Neural crest cell (in vitro differentiated cells): ENCODE measurements around the gene PANK4. TPM values are rescaled to one million over a fixed set of nuclear protein-coding genes. Genes with fewer than 3 reads are reported as not detected.
"Not testable (repeated sequence)": the region's sequence is repeated elsewhere in the genome, so short reads cannot be mapped to it uniquely, and the experiment has no call there.

Experiments used
- DNase-seq: peaks from one replicate; pipeline ENCODE4 v3.0.0; 2021; ENCODE audit warnings: low read depth, mixed read lengths, low spot score
- H3K27ac Mint-ChIP-seq: one replicate; pipeline ENCODE4 v1.8.0; 2021; ENCODE audit warnings: mild to moderate bottlenecking, mixed read lengths; ENCODE audit not compliant: unreplicated experiment
- H3K27me3 Mint-ChIP-seq: 2 replicates; pipeline ENCODE4 v1.8.0; 2021; ENCODE audit warnings: low read depth, mild to moderate bottlenecking, mixed read lengths
- H3K36me3 Mint-ChIP-seq: 2 replicates; pipeline ENCODE4 v1.8.0; 2021; ENCODE audit warnings: low read depth, mild to moderate bottlenecking, mixed read lengths
- H3K4me1 Mint-ChIP-seq: 2 replicates; pipeline ENCODE4 v1.8.0; 2021; ENCODE audit warnings: mixed read lengths
- H3K4me3 Mint-ChIP-seq: one replicate; pipeline ENCODE4 v1.8.0; 2021; ENCODE audit warnings: mild to moderate bottlenecking, mixed read lengths
- H3K9me3 Mint-ChIP-seq: 2 replicates; pipeline ENCODE4 v1.8.0; 2021; ENCODE audit warnings: mixed read lengths
- CTCF ChIP-seq: fragments of 200-600 bp; sonication (generic); conservative IDR thresholded peaks from 2 replicates; pipeline ENCODE4 v1.5.0; 2021; ENCODE audit warnings: antibody characterized with exemption, mild to moderate bottlenecking
- total RNA-seq: library from RNA; stranded (reverse); gene quantifications from 2 replicates; pipeline ENCODE4 v1.2.1, GENCODE V29; 2021

Gene PANK4
- total RNA-seq, 1 donor from 2014 or later, result 65.5 TPM

- Mint-ChIP-seq H3K9me3 (no peaks in the 10 kb centered on the region), H3K4me1 (peaks cover 16% of the 10 kb centered on the region), H3K27ac (no peak overlapping the region), H3K27me3 (no peaks in the 10 kb centered on the region), H3K4me3 (no peak overlapping the region), H3K36me3 (no peaks in the 10 kb centered on the region)
- TF ChIP-seq CTCF, result no peak
- DNase-seq, result no peak
Observed at GRCh38 chr1:2552189-2552588, 25.8 kb upstream of the PANK4 start.

- not testable (repeated sequence) for H3K27me3 Mint-ChIP-seq, H3K36me3 Mint-ChIP-seq, DNase-seq, H3K4me3 Mint-ChIP-seq, H3K9me3 Mint-ChIP-seq, H3K27ac Mint-ChIP-seq
- H3K4me1 Mint-ChIP-seq, result peaks cover 15% of the 10 kb centered on the region
Observed at GRCh38 chr1:2551544-2551943, 25.1 kb upstream of the PANK4 start.

- not testable (repeated sequence) for H3K4me3 Mint-ChIP-seq, H3K36me3 Mint-ChIP-seq, H3K27ac Mint-ChIP-seq, DNase-seq, H3K27me3 Mint-ChIP-seq, H3K9me3 Mint-ChIP-seq
- peaks cover 13% of the 10 kb centered on the region for H3K4me1 Mint-ChIP-seq
Observed at GRCh38 chr1:2550309-2550861, 24.0 kb upstream of the PANK4 start.

GRCh38 chr1:2549367-2550029 lies 23.1 kb upstream of the PANK4 start:
- H3K27me3 Mint-ChIP-seq, H3K27ac Mint-ChIP-seq, H3K36me3 Mint-ChIP-seq, DNase-seq, H3K9me3 Mint-ChIP-seq: not testable (repeated sequence)
- H3K4me3 Mint-ChIP-seq, result peak overlapping the region; percentile 31
- H3K4me1 Mint-ChIP-seq, result peaks cover 22% of the 10 kb centered on the region

- Mint-ChIP-seq H3K4me1 (peaks cover 29% of the 10 kb centered on the region), H3K36me3 (no peaks in the 10 kb centered on the region), H3K27ac (peak overlapping the region; percentile 86), H3K9me3 (no peaks in the 10 kb centered on the region), H3K4me3 (peak overlapping the region; percentile 87), H3K27me3 (no peaks in the 10 kb centered on the region)
- DNase-seq, result peak; percentile 75
- TF ChIP-seq CTCF, result peak; percentile 95
Observed at GRCh38 chr1:2548068-2548589, 21.7 kb upstream of the PANK4 start.

GRCh38 chr1:2547210-2548067 lies 21.0 kb upstream of the PANK4 start:
- no peak for TF ChIP-seq CTCF
- Mint-ChIP-seq H3K9me3 (no peaks in the 10 kb centered on the region), H3K27ac (no peak overlapping the region), H3K4me1 (peaks cover 29% of the 10 kb centered on the region), H3K27me3 (no peaks in the 10 kb centered on the region), H3K4me3 (peak overlapping the region; percentile 87), H3K36me3 (no peaks in the 10 kb centered on the region)
- peak; percentile 24 for DNase-seq
